ENCODE data around the gene DNAJC21.

DNA sequence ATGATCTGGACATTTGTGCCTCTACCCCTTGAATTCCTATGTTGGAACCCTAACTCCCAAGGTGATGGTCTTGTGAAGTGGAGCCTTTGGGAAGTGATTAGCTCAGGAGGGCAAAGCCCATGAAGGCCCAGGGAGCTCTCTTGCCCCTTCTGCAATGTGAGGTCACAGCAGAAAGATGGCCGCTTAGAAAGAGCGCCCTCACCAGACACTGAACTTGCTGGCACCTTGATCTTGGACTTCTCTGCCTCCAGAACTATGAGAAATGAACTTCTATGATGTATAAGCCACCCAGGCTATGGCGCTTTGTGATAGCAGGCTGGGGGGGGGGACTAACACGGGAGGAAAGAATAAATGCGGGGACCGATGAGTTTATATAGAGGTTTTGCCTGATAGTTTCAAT lies 73.1 kb downstream of the DNAJC21 start:
- TF ChIP-seq ZNF274 (IDR thresholded peaks at IDR 0.05; ENCODE audit: low read depth, low read length) (no peak), YY1 (IDR thresholded peaks at IDR 0.05; ENCODE audit: insufficient read depth, insufficient read length) (no peak), SUZ12 (IDR thresholded peaks at IDR 0.05; ENCODE audit: extremely low read depth, insufficient read depth, insufficient read length) (no peak)

All from NT2/D1 (cell line).